ENCODE data around the gene ERMARD. TPM values are rescaled to one million over a fixed set of nuclear protein-coding genes. Genes with fewer than 3 reads are reported as not detected.

Gene ERMARD
- total RNA-seq, 4 donors from 2014 or later, result 10.3 to 21.4 (median 17.6) TPM

DNA sequence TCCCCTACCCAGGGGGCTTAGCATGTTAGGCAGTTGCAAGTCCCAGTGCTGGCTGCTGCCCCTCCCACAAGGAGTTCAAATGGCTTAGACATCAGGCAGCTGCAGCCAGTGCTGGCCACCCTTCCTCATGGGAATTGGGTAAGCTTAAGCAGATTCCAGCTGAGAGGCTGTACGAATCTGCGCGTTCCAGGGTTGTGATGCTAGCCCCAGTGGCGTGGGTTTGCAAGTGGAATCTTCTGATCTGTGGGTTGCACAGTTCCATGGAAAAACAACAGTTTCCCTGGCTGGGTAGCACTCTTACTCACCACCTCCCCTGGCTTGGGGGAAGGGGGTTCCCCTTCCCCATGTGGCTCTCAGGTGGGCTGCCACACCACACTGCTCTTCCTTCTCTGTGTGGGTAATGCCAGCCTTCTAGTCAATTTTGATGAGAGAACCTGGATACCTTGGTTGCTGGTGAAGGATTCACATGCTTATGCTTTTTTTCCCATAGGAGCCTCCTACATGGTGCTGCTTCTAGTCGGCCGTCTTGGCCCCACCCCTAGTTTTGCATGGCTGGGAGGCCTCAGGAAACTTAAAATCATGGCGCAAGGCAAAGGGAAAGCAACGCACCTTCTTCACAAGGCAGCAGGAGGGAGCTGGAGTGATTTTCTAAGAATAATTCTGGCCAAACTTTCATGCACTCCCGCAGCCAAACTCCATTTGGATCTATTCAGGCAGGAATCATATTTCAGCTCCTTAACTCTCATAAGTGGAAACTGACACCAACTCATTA, 13.0 kb upstream of the ERMARD start:
- Histone ChIP-seq H3K9me3 (no peaks in the 10 kb centered on the region), H3K36me3 (no peaks in the 10 kb centered on the region), H3K4me3 (no peak overlapping the region), H3K27ac (no peak overlapping the region), H3K4me1 (no peaks in the 10 kb centered on the region), H3K27me3 (no peaks in the 10 kb centered on the region)
- intact Hi-C loops (cut with DNase I), result no loop called here
- WGBS, 2 donors, result 64 to 74% methylated on average over 5 to 9 of the region's 9 CpGs
- no peak for DNase-seq
- no peak for TF ChIP-seq POLR2A (IDR thresholded peaks at IDR 0.05)
- TF ChIP-seq CTCF (IDR thresholded peaks at IDR 0.05), result no peak

DNA sequence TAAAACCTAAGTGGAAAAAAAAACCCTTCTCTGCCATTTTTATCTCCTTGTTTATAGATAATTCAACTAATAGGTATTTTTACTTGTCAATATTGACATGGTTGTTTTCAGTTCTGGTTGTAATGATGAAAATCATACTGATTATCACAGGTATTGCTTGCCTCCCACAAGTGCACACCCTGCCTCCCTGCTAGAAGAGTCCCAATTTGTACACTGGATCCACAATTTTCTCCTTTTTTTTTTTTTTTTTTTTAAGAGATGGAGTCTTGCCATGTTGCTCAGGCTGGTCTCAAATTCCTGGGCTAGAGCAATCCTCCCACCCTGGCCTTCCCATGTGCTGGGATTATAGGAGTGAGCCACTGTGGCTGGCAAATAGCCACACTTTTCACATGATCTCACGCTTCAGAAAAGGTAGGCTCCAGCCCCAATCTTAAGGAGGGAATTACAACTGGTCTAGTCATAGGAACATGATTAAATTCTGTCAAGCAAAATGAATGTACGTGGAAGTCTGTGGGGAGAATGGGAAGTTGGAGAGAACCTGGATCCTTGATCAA, 12.4 kb upstream of the ERMARD start:
- H3K27me3 ChIP-seq, result no peaks in the 10 kb centered on the region
- TF ChIP-seq POLR2A (IDR thresholded peaks at IDR 0.05) (no peak), CTCF (IDR thresholded peaks at IDR 0.05) (no peak)
- no peaks in the 10 kb centered on the region for H3K9me3 ChIP-seq
- H3K4me1 ChIP-seq, result no peaks in the 10 kb centered on the region
- H3K36me3 ChIP-seq, result no peaks in the 10 kb centered on the region
- intact Hi-C loops (cut with DNase I), result no loop called here
- no peak overlapping the region for H3K4me3 ChIP-seq
- DNase-seq, result no peak
- H3K27ac ChIP-seq, result no peak overlapping the region
- 76 to 83% methylated on average over 2 of the region's 2 CpGs for WGBS, 2 donors

DNA sequence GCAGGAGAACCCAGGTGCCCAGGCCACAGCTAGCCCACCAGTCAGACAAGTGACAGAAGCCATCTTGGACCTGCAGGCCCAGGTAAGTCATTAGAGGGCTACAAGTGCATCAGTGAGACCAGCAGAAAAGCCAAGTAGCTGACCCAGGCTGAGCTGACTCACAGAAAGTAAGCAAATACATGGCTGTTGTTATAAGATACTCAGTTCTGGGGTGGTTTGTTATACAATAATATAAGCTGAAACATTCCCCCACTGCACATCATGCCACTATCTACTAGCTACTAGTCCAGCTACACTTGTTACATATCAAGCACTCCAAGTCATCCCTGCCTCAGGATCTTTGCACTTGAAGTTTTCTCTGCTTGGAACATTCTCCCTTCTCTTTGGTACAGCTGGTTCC, 10.1 kb upstream of the ERMARD start:
- no peak overlapping the region for H3K27ac ChIP-seq
- no peaks in the 10 kb centered on the region for H3K36me3 ChIP-seq
- H3K9me3 ChIP-seq, result no peaks in the 10 kb centered on the region
- H3K4me1 ChIP-seq, result no peaks in the 10 kb centered on the region
- no peaks in the 10 kb centered on the region for H3K27me3 ChIP-seq
- intact Hi-C loops (cut with DNase I), result no loop called here
- no peak overlapping the region for H3K4me3 ChIP-seq
- TF ChIP-seq CTCF (IDR thresholded peaks at IDR 0.05) (no peak), POLR2A (IDR thresholded peaks at IDR 0.05) (no peak)
- DNase-seq, result no peak

GRCh38 chr6:169745405-169745804, 6.0 kb upstream of the ERMARD start:
- Histone ChIP-seq H3K4me3 (no peak overlapping the region), H3K27me3 (no peaks in the 10 kb centered on the region), H3K36me3 (no peaks in the 10 kb centered on the region), H3K4me1 (peaks cover 0 to 9% (median 2%) of the 10 kb centered on the region in 3 donors), H3K27ac (no peak overlapping the region), H3K9me3 (no peaks in the 10 kb centered on the region)
- 87 to 94% methylated on average over 3 of the region's 3 CpGs for WGBS, 2 donors
- no peak for DNase-seq
- intact Hi-C loops (cut with DNase I), result no loop called here
- TF ChIP-seq POLR2A (IDR thresholded peaks at IDR 0.05) (no peak), CTCF (IDR thresholded peaks at IDR 0.05) (no peak)

DNA sequence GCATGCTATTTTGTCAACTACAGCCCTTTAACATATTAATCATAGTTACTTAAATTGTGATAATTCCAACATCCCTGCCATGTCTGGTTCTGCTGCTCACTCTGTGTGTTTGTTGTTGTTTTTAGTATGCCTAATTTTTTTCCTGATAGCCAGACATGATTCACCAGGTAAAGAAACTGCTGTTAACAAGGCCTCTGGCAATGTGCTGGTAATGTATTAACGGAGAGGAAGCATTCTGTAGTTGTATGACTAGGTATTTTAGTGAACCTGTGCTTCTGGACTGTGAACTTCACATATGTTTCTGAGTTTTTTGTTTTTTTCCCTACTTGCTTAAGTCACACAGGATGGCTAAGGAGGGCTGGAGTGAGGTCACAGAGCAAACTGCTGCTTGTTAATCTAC, 4.9 kb upstream of the ERMARD start:
- TF ChIP-seq POLR2A (IDR thresholded peaks at IDR 0.05) (no peak), CTCF (IDR thresholded peaks at IDR 0.05) (no peak)
- WGBS, 2 donors, result 50 to 58% methylated on average over 1 of the region's 1 CpG
- H3K27me3 ChIP-seq, result no peaks in the 10 kb centered on the region
- DNase-seq, result no peak
- no peak overlapping the region for H3K27ac ChIP-seq
- H3K4me3 ChIP-seq, result no peak overlapping the region
- H3K4me1 ChIP-seq, result peaks cover 0 to 15% (median 7%) of the 10 kb centered on the region in 3 donors
- intact Hi-C loops (cut with DNase I), result no loop called here
- H3K9me3 ChIP-seq, result no peaks in the 10 kb centered on the region
- H3K36me3 ChIP-seq, result no peaks in the 10 kb centered on the region

Data from esophagus squamous epithelium (tissue), 5 donors.